MM.1S (cell line): Measurements from ENCODE around the gene NGEF.

Experiments used
- EZH2 ChIP-seq: fragments of 300-600 bp; sonication (generic); optimal IDR thresholded peaks from 2 replicates; pipeline ENCODE3; 2017; ENCODE audit warnings: low read depth, mild to moderate bottlenecking, antibody characterized with exemption, low read length, mixed read lengths
- EZH2phosphoT487 ChIP-seq: fragments of 300-600 bp; sonication (generic); IDR thresholded peaks from 2 replicates; pipeline ENCODE4 v1.6.1; 2018; ENCODE audit warnings: antibody characterized with exemption, low read length
- TF ChIP-seq, protein P1 (sequence below): fragments of 300-600 bp; sonication (generic); IDR thresholded peaks from 2 replicates; pipeline ENCODE4 v1.5.1; 2016; ENCODE audit warnings: antibody characterized with exemption, low read length, mixed read lengths

DNA sequence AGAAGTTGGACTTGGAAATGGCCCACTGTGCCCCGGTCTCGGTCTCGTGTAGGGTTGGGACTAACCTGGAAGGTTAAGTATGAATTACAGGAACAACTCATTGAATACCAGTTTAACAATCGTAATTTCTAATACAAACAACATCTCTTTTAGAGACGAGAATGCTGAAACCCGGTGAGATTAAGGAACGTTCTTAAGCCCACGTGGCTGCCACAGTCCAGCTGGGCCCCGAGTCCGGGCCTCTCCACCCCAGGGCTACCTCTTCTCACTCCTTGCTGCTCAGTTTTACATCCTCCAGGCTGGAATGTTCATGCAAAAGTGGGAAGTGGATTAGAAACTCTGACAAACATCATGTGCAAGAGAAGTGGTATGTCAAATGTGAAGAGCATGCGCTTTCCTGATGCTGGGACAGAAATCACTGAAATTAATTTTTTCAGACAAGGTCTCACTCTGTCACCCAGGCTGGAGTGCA lies 29.4 kb downstream of the NGEF start:
- no peak for TF ChIP-seq EZH2
- TF ChIP-seq, protein P1, sequence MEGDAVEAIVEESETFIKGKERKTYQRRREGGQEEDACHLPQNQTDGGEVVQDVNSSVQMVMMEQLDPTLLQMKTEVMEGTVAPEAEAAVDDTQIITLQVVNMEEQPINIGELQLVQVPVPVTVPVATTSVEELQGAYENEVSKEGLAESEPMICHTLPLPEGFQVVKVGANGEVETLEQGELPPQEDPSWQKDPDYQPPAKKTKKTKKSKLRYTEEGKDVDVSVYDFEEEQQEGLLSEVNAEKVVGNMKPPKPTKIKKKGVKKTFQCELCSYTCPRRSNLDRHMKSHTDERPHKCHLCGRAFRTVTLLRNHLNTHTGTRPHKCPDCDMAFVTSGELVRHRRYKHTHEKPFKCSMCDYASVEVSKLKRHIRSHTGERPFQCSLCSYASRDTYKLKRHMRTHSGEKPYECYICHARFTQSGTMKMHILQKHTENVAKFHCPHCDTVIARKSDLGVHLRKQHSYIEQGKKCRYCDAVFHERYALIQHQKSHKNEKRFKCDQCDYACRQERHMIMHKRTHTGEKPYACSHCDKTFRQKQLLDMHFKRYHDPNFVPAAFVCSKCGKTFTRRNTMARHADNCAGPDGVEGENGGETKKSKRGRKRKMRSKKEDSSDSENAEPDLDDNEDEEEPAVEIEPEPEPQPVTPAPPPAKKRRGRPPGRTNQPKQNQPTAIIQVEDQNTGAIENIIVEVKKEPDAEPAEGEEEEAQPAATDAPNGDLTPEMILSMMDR = no peak
- no peak for TF ChIP-seq EZH2phosphoT487
